ENCODE results near the gene MRTFA. TPM values are rescaled to one million over a fixed set of nuclear protein-coding genes. Genes with fewer than 3 reads are reported as not detected.
"Not testable (repeated sequence)": the region's sequence is repeated elsewhere in the genome, so short reads cannot be mapped to it uniquely, and the experiment has no call there.

The MRTFA gene
- total and polyA plus RNA-seq, 5 experiments from 2014 or later, result 10.7 to 122 (median 31.0) TPM

DNA sequence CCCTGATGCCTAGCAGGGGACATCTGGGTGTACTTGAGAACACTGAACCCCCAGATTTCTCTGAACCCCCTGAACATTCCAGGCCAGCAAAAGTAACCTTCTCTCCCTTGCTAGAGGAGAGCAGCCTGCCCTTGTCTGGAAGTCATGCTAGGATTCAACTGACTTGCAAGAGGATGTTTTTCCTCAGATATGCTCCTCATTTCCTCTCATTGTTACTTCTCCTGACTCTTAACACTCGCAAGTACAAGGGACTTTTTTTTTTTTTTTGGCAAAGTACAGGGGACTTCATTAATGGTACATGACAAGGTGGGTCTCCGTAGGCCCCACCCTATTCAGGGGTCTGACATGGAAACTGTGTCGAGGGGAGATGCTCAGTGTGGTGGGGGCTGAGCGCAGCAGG lies 36.5 kb upstream of the MRTFA start:
- Mint-ChIP-seq H3K36me3 (no peaks in the 10 kb centered on the region), H3K4me3 (no peak overlapping the region), H3K9me3 (no peaks in the 10 kb centered on the region), H3K27ac (no peak overlapping the region), H3K27me3 (peaks cover 0 to 1% (median under 1%) of the 10 kb centered on the region in 5 donors), H3K4me1 (peaks cover 3 to 15% (median 5%) of the 10 kb centered on the region in 4 donors)
- DNase-seq (no peak), ATAC-seq (no peak)
- POLR2A ChIA-PET, result no interaction called here

- ATAC-seq (no peak), DNase-seq (no peak)
- no peaks in the 10 kb centered on the region for H3K9me3 Mint-ChIP-seq
- H3K27me3 Mint-ChIP-seq, result peaks cover 0 to 3% (median 1%) of the 10 kb centered on the region in 5 donors
- peak overlapping the region in 1 of 10 donors; percentile 14 for H3K27ac Mint-ChIP-seq
- H3K4me1 Mint-ChIP-seq, result peaks cover 4 to 15% (median 6%) of the 10 kb centered on the region in 4 donors
- POLR2A ChIA-PET, result no interaction called here
- H3K36me3 Mint-ChIP-seq, result no peaks in the 10 kb centered on the region
- no peak overlapping the region for H3K4me3 Mint-ChIP-seq
Observed at GRCh38 chr22:40671796-40672360, 35.4 kb upstream of the MRTFA start.

DNA sequence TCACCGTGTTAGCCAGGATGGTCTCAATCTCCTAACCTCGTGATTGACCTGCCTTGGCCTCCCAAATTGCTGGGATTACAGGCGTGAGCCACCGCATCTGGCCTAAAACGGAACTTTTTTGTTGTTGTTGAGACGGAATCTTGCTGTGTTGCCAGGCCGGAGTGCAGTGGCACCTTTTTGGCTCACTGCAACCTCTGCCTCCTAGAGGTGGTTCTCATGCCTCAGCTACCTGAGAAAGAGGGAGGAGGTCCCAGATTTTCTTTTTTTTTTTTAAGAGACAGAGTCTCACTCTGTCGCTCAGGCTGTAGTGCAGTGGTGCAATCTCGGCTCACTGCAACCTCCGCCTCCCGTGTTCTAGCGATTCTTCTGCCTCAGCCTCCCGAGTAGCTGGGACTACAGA lies 34.9 kb upstream of the MRTFA start:
- Mint-ChIP-seq H3K9me3 (no peaks in the 10 kb centered on the region), H3K4me3 (no peak overlapping the region), H3K27me3 (peaks cover 0 to 3% (median 1%) of the 10 kb centered on the region in 5 donors), H3K36me3 (no peaks in the 10 kb centered on the region), H3K4me1 (peaks cover 4 to 15% (median 6%) of the 10 kb centered on the region in 4 donors), H3K27ac (no peak overlapping the region)
- POLR2A ChIA-PET, result no interaction called here
- DNase-seq, result no peak
- no peak for ATAC-seq

DNA sequence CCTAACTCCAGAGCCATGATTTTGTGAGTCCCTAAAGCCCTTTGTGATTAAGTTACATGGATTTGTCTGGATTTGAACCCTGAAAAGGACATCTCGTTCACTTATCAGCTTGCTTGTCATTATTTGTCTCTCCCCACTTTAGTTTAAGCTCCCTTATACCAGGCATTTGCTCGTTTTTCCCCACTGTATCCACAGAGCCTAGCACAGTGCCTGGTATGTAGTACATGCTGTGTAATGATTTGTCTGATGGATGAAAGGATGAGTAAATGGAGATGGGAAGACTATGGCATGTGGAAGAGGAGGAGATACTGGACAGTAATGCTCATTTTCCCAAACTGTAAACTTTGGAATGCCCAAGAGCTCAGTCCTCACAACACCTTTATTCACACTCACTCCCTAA lies 33.5 kb upstream of the MRTFA start:
- peaks cover 4 to 15% (median 6%) of the 10 kb centered on the region in 4 donors for H3K4me1 Mint-ChIP-seq
- ATAC-seq, result no peak
- H3K27ac Mint-ChIP-seq, result peak overlapping the region in 2 of 10 donors; percentile 10 to 36
- H3K9me3 Mint-ChIP-seq, result no peaks in the 10 kb centered on the region
- POLR2A ChIA-PET, result interaction anchor here (1.0 kb wide), 1 partner anchor 10 kb away, joined by 5 read pairs; no protein-coding TSS in a partner anchor
- H3K36me3 Mint-ChIP-seq, result no peaks in the 10 kb centered on the region
- H3K4me3 Mint-ChIP-seq, result no peak overlapping the region
- DNase-seq, result no peak
- peaks cover 0 to 3% (median 0%) of the 10 kb centered on the region in 5 donors for H3K27me3 Mint-ChIP-seq

DNA sequence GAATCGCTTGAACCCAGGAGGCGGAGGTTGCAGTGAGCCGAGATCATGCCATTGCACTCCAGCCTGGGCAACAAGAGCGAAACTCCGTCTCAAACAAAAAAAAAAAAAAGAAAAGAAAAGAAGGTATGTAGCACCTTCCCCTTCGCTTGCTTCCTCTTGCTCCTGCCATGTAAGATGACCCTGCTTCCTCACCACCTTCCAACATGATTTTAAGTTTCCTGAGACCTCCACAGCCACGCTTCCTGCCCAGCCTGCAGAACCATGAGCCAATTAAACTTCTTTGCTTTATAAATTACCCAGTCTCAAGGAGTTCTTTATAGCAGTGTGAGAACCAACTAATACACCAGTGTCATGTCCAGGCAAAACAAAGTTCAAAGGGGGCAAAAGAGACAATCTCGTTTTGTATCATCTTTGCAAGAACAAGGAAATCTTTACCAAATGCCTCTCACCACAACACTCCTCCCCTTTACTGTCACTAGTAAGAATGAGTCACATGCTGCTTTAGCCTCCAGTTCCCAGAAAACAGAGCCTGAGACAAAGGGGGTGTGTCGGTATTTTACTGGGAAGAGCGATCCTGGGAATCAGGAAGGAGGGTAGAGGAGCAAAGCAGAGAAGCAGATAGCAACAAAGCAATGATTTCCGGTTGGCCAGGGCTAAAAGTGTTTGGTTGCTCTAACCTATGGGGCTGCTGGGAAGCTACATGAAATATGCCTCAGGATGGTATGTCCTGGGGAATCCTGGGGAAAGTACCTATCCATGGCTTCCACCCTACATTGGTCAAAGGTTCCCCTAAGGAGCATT lies 32.3 kb upstream of the MRTFA start:
- ATAC-seq, result no peak
- Mint-ChIP-seq H3K4me3 (no peak overlapping the region), H3K9me3 (no peaks in the 10 kb centered on the region), H3K4me1 (peaks cover 4 to 15% (median 6%) of the 10 kb centered on the region in 4 donors), H3K36me3 (no peaks in the 10 kb centered on the region), H3K27ac (peak overlapping the region in 2 of 10 donors; percentile 38 to 53), H3K27me3 (peaks cover 0 to 3% (median 0%) of the 10 kb centered on the region in 5 donors)
- POLR2A ChIA-PET, result interaction anchor here (1.0 kb wide), 1 partner anchor 9 kb away, joined by 5 read pairs; no protein-coding TSS in a partner anchor
- no peak for DNase-seq

- ATAC-seq, result no peak
- Mint-ChIP-seq H3K9me3 (no peaks in the 10 kb centered on the region), H3K4me1 (peaks cover 4 to 15% (median 6%) of the 10 kb centered on the region in 4 donors), H3K36me3 (no peaks in the 10 kb centered on the region), H3K27me3 (peaks cover 0 to 3% (median 0%) of the 10 kb centered on the region in 5 donors), H3K4me3 (no peak overlapping the region), H3K27ac (no peak overlapping the region)
- POLR2A ChIA-PET, result interaction anchor here (0.7 kb wide), 1 partner anchor 786 kb away, joined by 3 read pairs; no protein-coding TSS in a partner anchor
- DNase-seq, result no peak
Observed at GRCh38 chr22:40666151-40666848, 29.8 kb upstream of the MRTFA start.

DNA sequence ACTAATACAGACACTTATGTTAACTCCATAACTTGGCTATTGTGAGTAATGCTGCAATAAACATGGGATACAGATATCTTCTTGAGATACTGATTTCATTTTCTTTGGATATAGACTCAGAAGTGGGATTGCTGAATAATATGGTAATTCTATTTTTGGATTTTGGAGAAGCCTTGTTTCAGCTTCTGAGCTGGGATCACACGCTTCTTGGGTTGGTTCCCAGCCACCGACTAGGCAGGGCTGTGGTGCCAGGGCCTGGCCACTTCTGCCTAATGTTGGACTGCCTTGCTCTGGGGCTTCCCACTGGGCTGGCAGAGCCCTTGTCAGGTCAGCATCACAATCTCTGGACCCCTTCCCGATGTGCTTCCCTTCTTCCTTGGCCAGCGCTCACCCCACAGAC lies 28.8 kb upstream of the MRTFA start:
- DNase-seq (no peak), ATAC-seq (no peak)
- Mint-ChIP-seq H3K4me1 (peaks cover 4 to 15% (median 9%) of the 10 kb centered on the region in 4 donors), H3K36me3 (no peaks in the 10 kb centered on the region), H3K4me3 (no peak overlapping the region), H3K27me3 (peaks cover 0 to 3% (median 0%) of the 10 kb centered on the region in 5 donors), H3K27ac (peak overlapping the region in 1 of 10 donors; percentile 21), H3K9me3 (no peaks in the 10 kb centered on the region)
- POLR2A ChIA-PET, result no interaction called here

- Mint-ChIP-seq H3K27me3 (no peaks in the 10 kb centered on the region), H3K4me3 (no peak overlapping the region), H3K27ac (no peak overlapping the region), H3K9me3 (no peaks in the 10 kb centered on the region), H3K4me1 (peaks cover 0 to 6% (median 0%) of the 10 kb centered on the region in 4 donors), H3K36me3 (no peaks in the 10 kb centered on the region)
- ATAC-seq (no peak), DNase-seq (no peak)
- POLR2A ChIA-PET, result no interaction called here
Observed at GRCh38 chr22:40661671-40662070, 25.2 kb upstream of the MRTFA start.

DNA sequence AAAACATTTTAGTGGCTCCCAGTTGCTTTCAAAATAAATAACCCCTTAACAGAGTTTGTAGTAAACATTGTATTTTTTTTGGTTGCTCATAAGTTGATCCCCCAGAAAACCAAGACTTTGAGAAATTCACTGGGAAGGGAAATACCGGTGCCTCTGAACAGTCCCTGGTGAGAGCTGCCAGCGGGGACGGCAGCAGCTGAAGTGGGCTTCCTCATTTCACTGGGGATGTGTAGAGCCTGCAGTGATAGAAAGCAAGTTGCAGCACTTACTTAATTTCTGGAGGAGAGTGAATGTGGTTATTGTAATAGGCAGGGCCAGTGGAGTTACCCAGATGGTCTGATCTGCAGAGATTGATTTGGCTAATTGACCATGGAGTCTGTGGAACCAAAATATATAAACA lies 24.2 kb upstream of the MRTFA start:
- Mint-ChIP-seq H3K27ac (peak overlapping the region in 1 of 10 donors; percentile 54), H3K4me1 (peaks cover 0 to 6% (median 0%) of the 10 kb centered on the region in 4 donors), H3K9me3 (no peaks in the 10 kb centered on the region), H3K36me3 (no peaks in the 10 kb centered on the region), H3K27me3 (no peaks in the 10 kb centered on the region), H3K4me3 (no peak overlapping the region)
- POLR2A ChIA-PET, result interaction anchor here (1.2 kb wide), 1 partner anchor 9 kb away, joined by 5 read pairs; no protein-coding TSS in a partner anchor
- DNase-seq (no peak), ATAC-seq (no peak)

DNA sequence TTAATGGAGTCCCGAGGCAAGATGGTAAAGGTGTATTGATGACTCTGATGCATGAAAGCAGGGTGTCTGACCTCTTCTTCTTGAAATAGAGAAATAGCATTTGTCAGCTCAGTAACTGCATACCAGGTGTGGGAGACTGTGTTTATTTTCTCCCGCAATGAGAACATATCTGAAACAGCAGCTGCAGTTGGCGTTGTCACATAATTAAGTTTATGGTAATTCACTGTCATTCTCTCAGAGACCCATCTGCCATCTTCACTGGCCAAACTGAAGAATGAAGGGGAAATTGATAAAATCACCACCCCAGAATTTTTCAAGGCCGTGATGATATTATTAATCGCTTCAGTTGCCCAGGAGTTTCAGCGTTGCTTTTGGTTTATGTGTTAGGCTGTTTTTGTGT lies 22.6 kb upstream of the MRTFA start:
- no peak overlapping the region for H3K4me3 Mint-ChIP-seq
- H3K27ac Mint-ChIP-seq, result no peak overlapping the region
- peaks cover 0 to 6% (median 0%) of the 10 kb centered on the region in 4 donors for H3K4me1 Mint-ChIP-seq
- no peaks in the 10 kb centered on the region for H3K9me3 Mint-ChIP-seq
- H3K36me3 Mint-ChIP-seq, result no peaks in the 10 kb centered on the region
- no peaks in the 10 kb centered on the region for H3K27me3 Mint-ChIP-seq
- ATAC-seq (no peak), DNase-seq (no peak)
- POLR2A ChIA-PET, result no interaction called here

GRCh38 chr22:40656651-40657050 lies 20.1 kb upstream of the MRTFA start:
- H3K27me3 Mint-ChIP-seq, POLR2A ChIA-PET, H3K36me3 Mint-ChIP-seq, H3K4me3 Mint-ChIP-seq, ATAC-seq, H3K9me3 Mint-ChIP-seq, DNase-seq, H3K4me1 Mint-ChIP-seq, H3K27ac Mint-ChIP-seq: not testable (repeated sequence)

DNA sequence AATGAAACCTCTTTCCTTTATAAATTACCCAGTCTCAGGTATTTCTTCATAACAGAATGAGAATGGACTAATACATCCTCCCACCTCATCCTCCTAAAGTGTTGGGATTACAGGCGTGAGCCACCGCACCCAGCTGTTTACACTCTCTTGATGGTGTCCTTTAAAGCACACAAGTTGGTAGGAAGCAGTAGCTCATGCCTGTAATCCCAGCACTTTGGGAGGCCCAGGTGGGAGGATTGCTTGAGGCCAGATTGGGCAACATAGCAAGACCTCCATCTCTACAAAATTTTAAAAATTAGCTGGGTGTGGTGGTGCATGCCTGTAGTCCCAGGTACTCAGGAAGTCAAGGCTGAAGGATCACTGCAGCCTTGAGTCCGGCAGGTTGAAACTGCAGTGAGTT lies 19.4 kb upstream of the MRTFA start:
- H3K4me1 Mint-ChIP-seq, H3K27me3 Mint-ChIP-seq, ATAC-seq, POLR2A ChIA-PET, H3K36me3 Mint-ChIP-seq, H3K4me3 Mint-ChIP-seq, H3K27ac Mint-ChIP-seq, DNase-seq, H3K9me3 Mint-ChIP-seq: not testable (repeated sequence)
